Esophagus (tissue), 2 donors: ENCODE measurements around the gene FOXA3. TPM values are rescaled to one million over a fixed set of nuclear protein-coding genes. Genes with fewer than 3 reads are reported as not detected.

Experiments
- H3K27ac ChIP-seq, 2 donors: one replicate each; pipeline ENCODE4 v1.5.1; 2013; ENCODE audit warnings: low read depth in 2 of 2, mild to moderate bottlenecking in 2 of 2, inconsistent platforms in 1 of 2, low read length in 1 of 2, moderate library complexity in 1 of 2
- H3K27me3 ChIP-seq, 2 donors: one replicate each; pipeline ENCODE4 v1.6.1; 2013; ENCODE audit warnings: low read length in 2 of 2, control low read depth in 1 of 2, mild to moderate bottlenecking in 1 of 2; ENCODE audit not compliant: insufficient read depth in 2 of 2, control insufficient read depth in 1 of 2
- H3K36me3 ChIP-seq, 2 donors: one replicate each; pipeline ENCODE4 v1.6.1; 2013; ENCODE audit warnings: low read length in 1 of 2; ENCODE audit not compliant: control insufficient read depth in 2 of 2, insufficient read depth in 2 of 2
- H3K4me1 ChIP-seq, 2 donors: one replicate each; pipeline ENCODE4 v1.6.1; 2013; ENCODE audit warnings: low read length in 1 of 2; ENCODE audit not compliant: control insufficient read depth in 2 of 2, insufficient read depth in 2 of 2
- H3K4me3 ChIP-seq, 2 donors: one replicate each; pipeline ENCODE4 v1.5.1; 2013; ENCODE audit warnings: low read length in 2 of 2, mild to moderate bottlenecking in 2 of 2, low read depth in 1 of 2, moderate library complexity in 1 of 2
- H3K9me3 ChIP-seq, 2 donors: one replicate each; pipeline ENCODE4 v1.6.1; 2013; ENCODE audit warnings: mild to moderate bottlenecking in 2 of 2, low read depth in 1 of 2, low read length in 1 of 2, moderate library complexity in 1 of 2; ENCODE audit not compliant: control insufficient read depth in 2 of 2, insufficient read depth in 1 of 2
- WGBS, 2 donors: extraction: QIAGEN DNeasy Blood & Tissue Kit; methylation state at CpG; one replicate each; pipeline ENCODE4 v1.1.7; 2013; 5-methylcytosine and 5-hydroxymethylcytosine counted together
- polyA plus RNA-seq, 2 donors: library from polyadenylated mRNA; stranded (reverse); fragments of 200-250 nt; gene quantifications; one replicate each; pipeline ENCODE4 v1.2.3, GENCODE V29; 2013
- donor health status: healthy with polysubstance abuse.
- donor health status: Bipolar disorder and iron deficiency.

FOXA3 gene
- polyA plus RNA-seq, 2 donors: 0.02 to 0.10 TPM

GRCh38 chr19:45899253-45899652, 35.1 kb downstream of the FOXA3 start:
- Histone ChIP-seq H3K27ac (no peak overlapping the region), H3K36me3 (peaks cover 0 to 9% of the 10 kb centered on the region in 2 donors), H3K4me3 (no peak overlapping the region), H3K4me1 (peaks cover 4% of the 10 kb centered on the region in 2 donors), H3K9me3 (no peaks in the 10 kb centered on the region), H3K27me3 (no peaks in the 10 kb centered on the region)
- WGBS, 2 donors: 94% methylated on average over 7 of the region's 7 CpGs

GRCh38 chr19:45899919-45900589, 35.9 kb downstream of the FOXA3 start:
- Histone ChIP-seq H3K9me3 (no peaks in the 10 kb centered on the region), H3K4me3 (no peak overlapping the region), H3K36me3 (peaks cover 0 to 9% of the 10 kb centered on the region in 2 donors), H3K4me1 (peaks cover 4% of the 10 kb centered on the region in 2 donors), H3K27me3 (no peaks in the 10 kb centered on the region), H3K27ac (no peak overlapping the region)
- WGBS, 2 donors: 95 to 97% methylated on average over 4 of the region's 4 CpGs

- peak overlapping the region; percentile 67 to 71 for H3K4me3 ChIP-seq
These were observed 36.8 kb downstream of the FOXA3 start for GRCh38 chr19:45900738-45901431.

GRCh38 chr19:45901432-45901911, 37.3 kb downstream of the FOXA3 start:
- 5 to 7% methylated on average over 58 to 69 of the region's 69 CpGs for WGBS, 2 donors
- Histone ChIP-seq H3K9me3 (no peaks in the 10 kb centered on the region), H3K27ac (no peak overlapping the region), H3K4me3 (peak overlapping the region; percentile 67 to 71), H3K27me3 (no peaks in the 10 kb centered on the region), H3K36me3 (peaks cover 0 to 9% of the 10 kb centered on the region in 2 donors), H3K4me1 (peaks cover 4% of the 10 kb centered on the region in 2 donors)

More at GRCh38 chr19:45900738-45901431, 36.8 kb downstream of the FOXA3 start:
- peaks cover 4% of the 10 kb centered on the region in 2 donors for H3K4me1 ChIP-seq
- H3K27me3 ChIP-seq: no peaks in the 10 kb centered on the region
- no peak overlapping the region for H3K27ac ChIP-seq
- peaks cover 0 to 9% of the 10 kb centered on the region in 2 donors for H3K36me3 ChIP-seq
- no peaks in the 10 kb centered on the region for H3K9me3 ChIP-seq
- 51 to 57% methylated on average over 22 of the region's 22 CpGs for WGBS, 2 donors

- WGBS, 2 donors: 1% methylated on average over 29 to 47 of the region's 47 CpGs
- H3K4me3 ChIP-seq: peak within 1 kb of the TSS; percentile 67 to 71
- peaks cover 4% of the 10 kb centered on the region in 2 donors for H3K4me1 ChIP-seq
- no peaks in the 10 kb centered on the region for H3K9me3 ChIP-seq
- H3K36me3 ChIP-seq: peaks cover 0 to 9% of the 10 kb centered on the region in 2 donors
- H3K27ac ChIP-seq: peak within 1 kb of the TSS; percentile 63 to 69
- no peaks in the 10 kb centered on the region for H3K27me3 ChIP-seq
These were observed 38.0 kb downstream of the FOXA3 start, which contains the start of gene MYPOP for GRCh38 chr19:45901912-45902650. MYPOP (minus strand) TSS chr19:45902613; CDS start chr19:45901773, 840 bp downstream.

- 2% methylated on average over 58 to 73 of the region's 73 CpGs for WGBS, 2 donors
- Histone ChIP-seq H3K27me3 (no peaks in the 10 kb centered on the region), H3K4me1 (peaks cover 4% of the 10 kb centered on the region in 2 donors), H3K9me3 (no peaks in the 10 kb centered on the region), H3K4me3 (peak overlapping the region; percentile 67 to 71), H3K36me3 (peaks cover 0 to 9% of the 10 kb centered on the region in 2 donors), H3K27ac (peak overlapping the region; percentile 63 to 69)
These were observed 38.8 kb downstream of the FOXA3 start for GRCh38 chr19:45902651-45903625.

GRCh38 chr19:45905011-45905410, 40.9 kb downstream of the FOXA3 start:
- WGBS, 2 donors: 80 to 83% methylated on average over 10 of the region's 10 CpGs
- H3K27ac ChIP-seq: no peak overlapping the region
- no peak overlapping the region for H3K4me3 ChIP-seq
- H3K36me3 ChIP-seq: no peaks in the 10 kb centered on the region
- H3K27me3 ChIP-seq: no peaks in the 10 kb centered on the region
- peaks cover 4% of the 10 kb centered on the region in 2 donors for H3K4me1 ChIP-seq
- H3K9me3 ChIP-seq: no peaks in the 10 kb centered on the region

- Histone ChIP-seq H3K4me1 (peaks cover 2 to 4% of the 10 kb centered on the region in 2 donors), H3K27ac (no peak overlapping the region), H3K36me3 (no peaks in the 10 kb centered on the region), H3K9me3 (no peaks in the 10 kb centered on the region), H3K27me3 (no peaks in the 10 kb centered on the region), H3K4me3 (no peak overlapping the region)
- 85 to 88% methylated on average over 3 of the region's 3 CpGs for WGBS, 2 donors
These were observed 42.1 kb downstream of the FOXA3 start for GRCh38 chr19:45906221-45906620.
